GM19324 (cell line): Measurements from ENCODE around the gene PARVA.

Source experiments
- ATAC-seq: cut with Tn5 transposase; IDR thresholded peaks from one replicate; pipeline ENCODE4 v1.9.1; 2021; ENCODE audit warnings: mild to moderate bottlenecking, moderate library complexity; ENCODE audit not compliant: unreplicated experiment, low FRiP score

PARVA gene

GRCh38 chr11:12523180-12523924 is 146.0 kb downstream of the PARVA start:
- no peak for ATAC-seq

DNA sequence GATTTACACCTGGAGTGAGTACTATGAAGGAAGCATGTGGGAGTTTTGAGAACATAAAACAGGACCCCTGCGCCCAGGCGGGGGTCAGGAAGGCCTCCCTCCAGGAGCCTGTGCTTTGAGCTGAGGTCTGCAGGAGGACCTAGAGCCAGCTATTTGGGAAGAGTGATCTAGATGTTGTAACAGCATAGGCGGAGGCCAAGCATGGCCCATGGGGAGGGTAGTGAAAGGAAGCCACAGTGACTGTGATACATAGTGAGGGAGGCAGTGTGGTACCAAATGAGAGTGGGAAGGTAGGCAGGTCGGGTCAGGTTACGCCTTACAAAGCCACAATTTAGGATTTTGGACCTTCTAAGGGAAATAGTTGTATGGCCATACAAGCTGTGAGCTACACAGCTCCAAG is 147.5 kb downstream of the PARVA start:
- no peak for ATAC-seq

GRCh38 chr11:12525466-12526055 is 148.2 kb downstream of the PARVA start:
- ATAC-seq, result no peak

GRCh38 chr11:12526789-12527188 is 149.4 kb downstream of the PARVA start:
- no peak for ATAC-seq

- ATAC-seq, result no peak
Observed at GRCh38 chr11:12528487-12528886, 151.1 kb downstream of the PARVA start.

GRCh38 chr11:12529041-12529440 is 151.7 kb downstream of the PARVA start:
- ATAC-seq, result no peak

GRCh38 chr11:12529793-12530192 is 152.4 kb downstream of the PARVA start:
- no peak for ATAC-seq

DNA sequence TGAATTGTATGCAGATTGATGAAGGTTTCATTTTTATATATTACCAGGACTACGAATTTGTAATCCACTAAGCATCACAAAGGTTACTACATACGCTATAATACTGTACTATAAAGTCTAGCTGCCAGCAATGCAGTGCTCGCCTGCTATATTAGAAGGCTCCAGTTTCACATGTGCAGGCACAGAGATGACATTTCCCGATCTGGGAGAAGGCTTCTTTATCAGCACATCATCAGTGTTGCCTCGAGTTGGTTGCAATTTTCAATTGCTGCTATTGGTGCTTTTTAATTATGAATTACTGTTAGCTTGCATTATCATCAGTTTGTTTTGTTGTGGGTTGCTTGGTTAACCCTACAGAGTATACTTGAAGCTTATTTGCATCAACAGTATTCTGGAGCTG is 153.6 kb downstream of the PARVA start:
- ATAC-seq, result no peak

- ATAC-seq, result no peak
Observed at GRCh38 chr11:12531681-12532080, 154.3 kb downstream of the PARVA start.

GRCh38 chr11:12532580-12532979 is 155.2 kb downstream of the PARVA start:
- ATAC-seq, result no peak

- ATAC-seq, result no peak
Observed at GRCh38 chr11:12534549-12534948, 157.2 kb downstream of the PARVA start.

GRCh38 chr11:12535321-12535720 is 157.9 kb downstream of the PARVA start:
- no peak for ATAC-seq

GRCh38 chr11:12536566-12536965 is 159.2 kb downstream of the PARVA start:
- ATAC-seq, result no peak

DNA sequence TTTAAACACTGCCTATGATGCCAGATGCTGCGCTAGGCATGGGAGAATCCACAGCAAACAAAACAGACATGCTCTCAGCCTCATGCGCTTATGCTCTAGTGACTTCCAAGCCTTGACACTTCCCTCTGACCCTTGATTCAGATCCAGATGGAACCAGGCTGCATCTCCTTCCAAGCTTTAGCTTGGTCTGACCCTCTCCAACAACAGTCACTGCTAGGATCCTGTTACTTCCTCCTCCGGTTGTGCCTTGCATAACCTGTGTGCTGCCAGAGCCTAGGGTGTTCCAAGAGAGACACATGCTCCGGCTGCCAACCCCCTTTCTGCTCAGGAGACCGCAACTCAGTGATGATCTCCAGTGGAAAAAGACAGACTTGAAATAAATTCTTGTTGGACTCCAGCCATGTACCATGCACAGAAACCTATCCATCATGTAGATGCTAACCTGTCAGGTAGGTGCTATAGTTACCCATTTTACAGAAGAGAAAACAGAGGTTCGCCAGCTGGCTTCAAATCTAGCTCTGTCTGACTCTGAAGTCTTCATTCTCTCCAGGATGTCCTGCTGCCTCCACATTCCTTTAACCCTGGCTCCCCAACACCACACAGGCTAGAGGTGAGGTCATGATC is 160.5 kb downstream of the PARVA start:
- ATAC-seq, result no peak

DNA sequence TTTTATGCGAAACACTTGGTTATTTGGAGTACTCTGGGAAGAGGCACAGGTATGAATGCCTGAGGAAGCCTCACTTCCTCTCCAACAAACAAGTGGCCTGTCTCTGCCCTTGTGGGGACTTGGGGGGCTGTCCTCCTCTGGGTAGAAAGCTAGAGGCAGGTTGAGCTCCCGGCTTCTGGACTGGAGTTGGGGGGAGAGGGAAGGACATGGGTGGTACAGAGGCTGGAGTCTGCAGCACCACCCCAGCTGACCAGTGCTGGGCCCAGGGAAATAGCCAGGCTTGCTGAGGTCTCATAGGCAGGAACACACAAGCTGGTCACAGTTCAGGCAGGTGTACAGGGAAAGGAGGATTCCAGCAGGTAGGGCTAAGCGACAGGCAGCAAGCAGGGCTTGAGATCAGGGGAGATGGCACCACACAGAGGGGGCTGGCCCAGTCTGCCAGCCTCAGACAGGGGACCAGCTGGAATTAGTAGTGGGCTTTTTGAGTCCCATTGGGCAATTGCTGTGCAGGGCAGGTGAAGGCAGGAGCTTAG is 161.6 kb downstream of the PARVA start:
- ATAC-seq, result no peak

GRCh38 chr11:12539572-12539971 is 162.2 kb downstream of the PARVA start:
- ATAC-seq, result no peak

GRCh38 chr11:12540075-12540680 is 162.8 kb downstream of the PARVA start:
- ATAC-seq, result no peak

DNA sequence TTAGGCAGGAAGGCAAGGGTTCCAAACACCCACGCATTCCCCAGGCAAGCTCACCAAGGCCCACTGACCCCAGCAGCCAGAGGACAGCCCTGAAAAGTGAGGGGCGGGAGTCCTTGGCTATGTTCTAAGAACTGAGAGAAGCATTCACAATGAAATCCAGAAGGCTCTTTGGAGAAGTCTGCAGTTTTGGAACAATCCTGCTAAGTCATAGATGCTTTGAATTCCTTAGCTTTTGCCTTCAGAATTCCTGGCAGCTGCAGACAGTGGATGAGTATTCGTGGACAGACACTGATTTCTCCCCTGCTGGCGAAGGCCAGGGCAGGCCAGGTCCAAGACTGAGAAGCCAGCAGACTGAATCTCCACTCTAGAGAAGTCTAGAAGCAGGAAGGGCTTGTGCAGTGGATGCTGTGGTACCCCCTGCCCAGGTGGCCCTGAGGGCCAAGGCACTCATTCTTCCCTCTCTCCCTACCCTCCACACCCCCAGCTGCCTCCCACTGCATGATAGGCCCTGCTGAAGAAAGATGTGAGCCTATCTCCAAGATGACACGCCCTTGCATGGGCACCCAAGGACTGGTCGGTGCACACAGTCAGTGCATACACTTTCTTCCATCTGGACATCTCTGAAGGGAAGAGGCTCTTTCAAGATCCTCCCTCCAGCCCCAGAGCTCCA is 163.7 kb downstream of the PARVA start:
- no peak for ATAC-seq

GRCh38 chr11:12541583-12542151 is 164.3 kb downstream of the PARVA start:
- no peak for ATAC-seq

DNA sequence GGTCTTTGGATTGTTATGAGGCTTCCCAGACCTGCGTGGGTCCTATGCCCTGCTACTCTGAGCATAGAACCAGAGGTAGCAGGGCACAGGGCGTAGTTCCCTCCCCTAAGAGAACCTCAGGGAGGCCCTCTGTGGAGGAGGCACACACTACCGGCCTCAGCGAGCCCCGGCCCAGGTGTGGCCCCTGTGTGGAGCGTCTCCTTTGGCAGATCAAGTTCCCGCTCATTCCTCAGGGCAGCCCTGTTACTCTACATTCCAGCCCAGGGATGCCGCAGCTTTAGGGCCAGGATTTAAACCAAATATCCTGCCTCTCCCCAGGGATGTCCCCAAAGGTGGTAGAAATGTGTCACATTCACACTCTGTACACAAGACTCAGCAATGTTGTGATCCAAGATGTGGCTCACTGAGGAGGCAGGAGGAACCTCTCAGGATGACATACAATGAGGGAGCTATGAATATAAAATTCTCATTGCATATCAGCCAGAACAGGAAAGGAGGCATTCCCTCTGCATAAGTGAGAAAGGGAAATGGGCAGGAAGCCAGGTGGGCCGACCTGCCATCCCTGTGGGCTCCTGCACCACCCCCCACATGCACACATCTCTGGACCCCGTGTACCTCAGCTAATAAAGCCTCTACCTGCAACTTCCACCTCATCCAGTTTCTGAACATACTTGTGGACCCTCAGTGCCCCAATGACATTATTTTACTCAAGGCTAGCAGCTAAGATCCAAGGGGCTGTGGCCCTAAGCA is 165.0 kb downstream of the PARVA start:
- no peak for ATAC-seq
